Heart left ventricle (tissue), 16 donors: ENCODE results near the gene SLC4A2. TPM values are rescaled to one million over a fixed set of nuclear protein-coding genes. Genes with fewer than 3 reads are reported as not detected.

Experiments used
- ATAC-seq, 4 donors: fragments of 200-7000 bp; cut with Tn5 transposase; one replicate each; pipeline ENCODE4 v1.9.1; 2020 to 2022; ENCODE audit warnings: moderate library complexity in 4 of 4, mild to moderate bottlenecking in 3 of 4, moderate number of reproducible peaks in 1 of 4
- DNase-seq, 5 donors: peaks; one replicate each; pipeline ENCODE4 v3.0.0-alpha.2; 2020
- H3K27ac ChIP-seq, 12 donors: fragments of 200-600 bp; sonication (generic) in 4 of 12; one replicate each; pipeline versions ENCODE4 v1.5.0 to v1.8.0; 2016 to 2022; ENCODE audit warnings: mild to moderate bottlenecking in 2 of 12
- H3K27me3 ChIP-seq, 9 donors: fragments of 200-600 bp; sonication (generic) in 2 of 9; one replicate each; pipeline versions ENCODE4 v1.5.1 to v1.8.0; 2016 to 2022; ENCODE audit warnings: mild to moderate bottlenecking in 3 of 9
- H3K36me3 ChIP-seq, 9 donors: fragments of 200-600 bp; sonication (generic) in 2 of 9; one replicate each; pipeline versions ENCODE4 v1.5.0 to v1.8.0; 2018 to 2022; ENCODE audit warnings: mild to moderate bottlenecking in 2 of 9
- H3K4me1 ChIP-seq, 12 donors: fragments of 200-600 bp; sonication (generic) in 4 of 12; one replicate each; pipeline versions ENCODE4 v1.5.0 to v1.8.0; 2016 to 2022; ENCODE audit warnings: mild to moderate bottlenecking in 3 of 12
- H3K4me3 ChIP-seq, 12 donors: fragments of 200-600 bp; sonication (generic) in 4 of 12; one replicate each; pipeline versions ENCODE4 v1.5.0 to v1.8.0; 2017 to 2022; ENCODE audit warnings: mild to moderate bottlenecking in 9 of 12, moderate library complexity in 4 of 12
- H3K9me3 ChIP-seq, 12 donors: fragments of 200-600 bp; sonication (generic) in 4 of 12; one replicate each; pipeline versions ENCODE4 v1.5.0 to v1.8.0; 2016 to 2022; ENCODE audit warnings: mild to moderate bottlenecking in 1 of 12
- CTCF ChIP-seq, 12 donors: fragments of 200-600 bp; sonication (generic) in 4 of 12; IDR thresholded peaks; one replicate each; pipeline versions ENCODE4 v1.5.0 to v1.8.0; 2018 to 2022; ENCODE audit warnings: antibody characterized with exemption in 12 of 12, mild to moderate bottlenecking in 5 of 12
- POLR2A ChIP-seq, 2 donors: fragments of 450-650 bp; IDR thresholded peaks; one replicate each; pipeline ENCODE4 v1.6.1; 2017; ENCODE audit warnings: antibody characterized with exemption in 2 of 2, mild to moderate bottlenecking in 2 of 2, moderate library complexity in 2 of 2
- WGBS, 4 donors: extraction: QIAGEN DNeasy Blood & Tissue Kit in 2 of 4; methylation state at CpG; one replicate each; pipeline versions ENCODE4 v1.1.5 to v1.1.7; 2013 to 2018; 5-methylcytosine and 5-hydroxymethylcytosine counted together
- intact Hi-C, 10 donors: fragments of 100-400 bp; cut with DNase I; formaldehyde crosslinking; loops; one replicate each; pipeline versions ENCODE4 v1.11.1 to v1.14.2; 2022
- polyA plus RNA-seq, 2 donors: library from polyadenylated mRNA; stranded (reverse); fragments of 200-250 nt; gene quantifications; one replicate each; pipeline ENCODE4 v1.2.3, GENCODE V29; 2013
- total RNA-seq, 9 donors: library from RNA; depleted of rRNA in 2 of 9; stranded (reverse); fragments of >200 nt in 2 of 9; fragmentation: NEBNext Ultra II Directional in 3 of 9; extraction: Animal tissue kit (Norgen Biotek cat#: 25700) in 3 of 9; gene quantifications; one replicate each; pipeline versions ENCODE4 v1.1.0 to v1.2.4, GENCODE V29; 2016 to 2023
- donor health status: ischemic (EF 13 %, LVEDD 7.1; RV severe dilation, severe dysfunction).
- donor health status: healthy with polysubstance abuse.
- donor health status: DM: no; HTN: yes; CAD: no.
- donor health status: DM: no; HTN: no; CAD: no.
- donor health status: ischemic (EF 25% LVEDD 6.9; RV normal size, moderate dysfunction).
- donor health status: ischemic (EF 25% LVEDD 5.7; RV mildly dilated, moderate dysfunction).
- donor health status: healthy.
- donor health status: DM: yes; HTN: yes; CAD: no.
- donor health status: ischemic (EF 35%, LVEDD 5.7; RV mildly dilated, moderate dysfunction).
- donor health status: nonischemic (EF 11% LVEDD 7.7; RV severe dilation, severe dysfunction).
- donor health status: DM: yes; HTN: yes; CAD: no.
- donor health status: PGD.
- donor health status: ischemic (EF 29% LVEDD 5.4; RV normal size, mild dysfunction).
- donor health status: nonischemic (EF 23%, LVEDD 6.1; RV moderate dilation, normal function).

Gene SLC4A2
- total and polyA plus RNA-seq, 11 donors: 44.1 to 113 (median 68.3) TPM

GRCh38 chr7:151013356-151013732 lies 46.0 kb upstream of the SLC4A2 start:
- TF ChIP-seq POLR2A (IDR thresholded peaks at IDR 0.05): no peak
- Histone ChIP-seq H3K4me1 (peaks cover 0 to 68% (median 27%) of the 10 kb centered on the region in 12 donors), H3K36me3 (peaks cover 0 to 6% (median 0%) of the 10 kb centered on the region in 9 donors), H3K9me3 (no peaks in the 10 kb centered on the region), H3K4me3 (peak overlapping the region in 10 of 12 donors; percentile 12 to 57 (median 38)), H3K27me3 (peaks cover 0 to 22% (median 6%) of the 10 kb centered on the region in 9 donors), H3K27ac (no peak overlapping the region)
- DNase-seq: no peak
- WGBS, 4 donors: 28 to 48% (median 32%) methylated on average over 21 to 26 of the region's 26 CpGs
- intact Hi-C loops: loop anchor here in 1 of 10 donors (2.0 kb wide), 1 partner anchor 97 kb away; no protein-coding TSS in a partner anchor
- ATAC-seq: peak in 2 of 4 donors; percentile 7 to 12

GRCh38 chr7:151013733-151014497 lies 45.5 kb upstream of the SLC4A2 start:
- intact Hi-C loops: loop anchor here in 1 of 10 donors (2.0 kb wide), 1 partner anchor 97 kb away; no protein-coding TSS in a partner anchor
- WGBS, 4 donors: 37 to 54% (median 43%) methylated on average over 24 to 55 of the region's 55 CpGs
- peak in 3 of 4 donors; percentile 2 to 6 (median 5) for ATAC-seq
- peaks cover 0 to 68% (median 27%) of the 10 kb centered on the region in 12 donors for H3K4me1 ChIP-seq
- TF ChIP-seq CTCF (IDR thresholded peaks at IDR 0.05): peak in 2 of 12 donors; percentile 6 to 12
- TF ChIP-seq POLR2A (IDR thresholded peaks at IDR 0.05): no peak
- H3K4me3 ChIP-seq: peak overlapping the region in 10 of 12 donors; percentile 12 to 57 (median 38)
- peak overlapping the region in 1 of 12 donors; percentile 67 for H3K27ac ChIP-seq
- peak; percentile 61 to 85 (median 67) for DNase-seq
- H3K36me3 ChIP-seq: peaks cover 0 to 6% (median 0%) of the 10 kb centered on the region in 9 donors
- no peaks in the 10 kb centered on the region for H3K9me3 ChIP-seq
- H3K27me3 ChIP-seq: peaks cover 1 to 26% (median 10%) of the 10 kb centered on the region in 9 donors

GRCh38 chr7:151014950-151015349 lies 44.4 kb upstream of the SLC4A2 start:
- Histone ChIP-seq H3K27ac (no peak overlapping the region), H3K4me3 (no peak overlapping the region), H3K36me3 (peaks cover 0 to 6% (median 0%) of the 10 kb centered on the region in 9 donors), H3K27me3 (peaks cover 3 to 36% (median 20%) of the 10 kb centered on the region in 9 donors), H3K9me3 (no peaks in the 10 kb centered on the region), H3K4me1 (peaks cover 0 to 66% (median 27%) of the 10 kb centered on the region in 12 donors)
- no peak for TF ChIP-seq CTCF (IDR thresholded peaks at IDR 0.05)
- TF ChIP-seq POLR2A (IDR thresholded peaks at IDR 0.05): no peak
- 58 to 79% (median 68%) methylated on average over 8 of the region's 8 CpGs for WGBS, 4 donors
- DNase-seq: no peak
- peak in 1 of 4 donors; percentile 10 for ATAC-seq
- intact Hi-C loops: loop anchor here in 1 of 10 donors (5.0 kb wide), 1 partner anchor 97 kb away; no protein-coding TSS in a partner anchor

GRCh38 chr7:151015967-151016366 lies 43.4 kb upstream of the SLC4A2 start:
- Histone ChIP-seq H3K27me3 (peaks cover 3 to 45% (median 25%) of the 10 kb centered on the region in 9 donors), H3K27ac (no peak overlapping the region), H3K9me3 (no peaks in the 10 kb centered on the region), H3K4me1 (peaks cover 0 to 56% (median 23%) of the 10 kb centered on the region in 12 donors), H3K36me3 (peaks cover 0 to 6% (median 0%) of the 10 kb centered on the region in 9 donors), H3K4me3 (no peak overlapping the region)
- TF ChIP-seq POLR2A (IDR thresholded peaks at IDR 0.05) (no peak), CTCF (IDR thresholded peaks at IDR 0.05) (no peak)
- ATAC-seq (peak in 1 of 4 donors; percentile 25), DNase-seq (no peak)
- 68 to 80% (median 73%) methylated on average over 5 of the region's 5 CpGs for WGBS, 4 donors
- intact Hi-C loops: loop anchor here in 1 of 10 donors (5.0 kb wide), 1 partner anchor 96 kb away; no protein-coding TSS in a partner anchor
